Esophagus squamous epithelium (tissue), 4 donors: Measurements from ENCODE around the gene NADSYN1.
"Not testable (repeated sequence)": the region's sequence is repeated elsewhere in the genome, so short reads cannot be mapped to it uniquely, and the experiment has no call there.

Experiments
- POLR2A ChIP-seq, 4 donors: fragments of 450-650 bp; IDR thresholded peaks; one replicate each; pipeline ENCODE4 v1.6.1; 2017; ENCODE audit warnings: antibody characterized with exemption in 4 of 4, mild to moderate bottlenecking in 4 of 4, moderate library complexity in 3 of 4
- TF ChIP-seq, protein P1 (sequence below), 6 experiments: fragments of 450-650 bp in 4 of 6; fragments of 200-600 bp in 2 of 6; sonication (generic) in 2 of 6; IDR thresholded peaks; one replicate each; pipeline ENCODE4 v1.5.1; 2016 to 2019; ENCODE audit warnings: antibody characterized with exemption in 6 of 6, mild to moderate bottlenecking in 4 of 6, moderate library complexity in 4 of 6

DNA sequence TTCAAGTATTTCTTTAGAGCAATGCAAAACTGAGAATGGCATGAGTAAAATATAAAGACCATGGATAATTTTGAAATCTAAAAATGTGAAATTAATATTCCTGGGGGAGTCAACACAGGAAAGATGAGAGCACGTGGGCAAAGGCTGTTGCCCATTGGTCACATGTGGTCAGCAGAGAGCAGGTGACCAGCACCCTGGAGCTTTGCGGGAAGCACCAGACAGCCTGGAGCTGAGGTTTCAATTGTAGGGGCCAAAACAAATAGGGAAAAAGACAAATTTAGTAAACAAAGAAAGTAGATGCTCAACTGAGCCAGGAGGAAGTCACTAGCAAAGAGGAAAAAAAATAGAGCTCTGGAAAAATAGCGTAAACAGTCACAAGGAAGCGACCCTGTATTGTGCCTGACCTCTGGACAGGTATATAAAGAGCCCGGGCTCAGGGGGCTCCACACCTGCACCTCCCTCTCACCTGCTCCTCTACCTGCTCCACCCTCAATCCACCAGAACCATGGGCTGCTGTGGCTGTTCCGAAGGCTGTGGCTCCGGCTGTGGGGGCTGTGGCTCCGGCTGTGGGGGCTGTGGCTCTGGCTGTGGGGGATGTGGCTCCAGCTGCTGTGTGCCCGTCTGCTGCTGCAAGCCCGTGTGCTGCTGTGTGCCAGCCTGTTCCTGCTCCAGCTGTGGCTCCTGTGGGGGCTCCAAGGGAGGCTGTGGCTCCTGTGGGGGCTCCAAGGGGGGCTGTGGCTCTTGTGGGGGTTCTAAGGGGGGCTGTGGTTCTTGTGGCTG is 74.0 kb downstream of the NADSYN1 start, which contains the start of gene KRTAP5-7:
- not testable (repeated sequence) for TF ChIP-seq POLR2A (IDR thresholded peaks at IDR 0.05)
- TF ChIP-seq, protein P1, sequence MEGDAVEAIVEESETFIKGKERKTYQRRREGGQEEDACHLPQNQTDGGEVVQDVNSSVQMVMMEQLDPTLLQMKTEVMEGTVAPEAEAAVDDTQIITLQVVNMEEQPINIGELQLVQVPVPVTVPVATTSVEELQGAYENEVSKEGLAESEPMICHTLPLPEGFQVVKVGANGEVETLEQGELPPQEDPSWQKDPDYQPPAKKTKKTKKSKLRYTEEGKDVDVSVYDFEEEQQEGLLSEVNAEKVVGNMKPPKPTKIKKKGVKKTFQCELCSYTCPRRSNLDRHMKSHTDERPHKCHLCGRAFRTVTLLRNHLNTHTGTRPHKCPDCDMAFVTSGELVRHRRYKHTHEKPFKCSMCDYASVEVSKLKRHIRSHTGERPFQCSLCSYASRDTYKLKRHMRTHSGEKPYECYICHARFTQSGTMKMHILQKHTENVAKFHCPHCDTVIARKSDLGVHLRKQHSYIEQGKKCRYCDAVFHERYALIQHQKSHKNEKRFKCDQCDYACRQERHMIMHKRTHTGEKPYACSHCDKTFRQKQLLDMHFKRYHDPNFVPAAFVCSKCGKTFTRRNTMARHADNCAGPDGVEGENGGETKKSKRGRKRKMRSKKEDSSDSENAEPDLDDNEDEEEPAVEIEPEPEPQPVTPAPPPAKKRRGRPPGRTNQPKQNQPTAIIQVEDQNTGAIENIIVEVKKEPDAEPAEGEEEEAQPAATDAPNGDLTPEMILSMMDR (IDR thresholded peaks at IDR 0.05) = not testable (repeated sequence)
